HepG2 (cell line): ENCODE measurements around the gene TMEM255B. TPM values are rescaled to one million over a fixed set of nuclear protein-coding genes. Genes with fewer than 3 reads are reported as not detected.

ENCODE experiments used
- ARID2 ChIP-seq: sonication (generic); formaldehyde crosslinking; IDR thresholded peaks from 2 replicates; pipeline ENCODE4 v1.8.1; 2022; ENCODE audit warnings: mild to moderate bottlenecking, missing genetic modification reagents, borderline replicate concordance
- ATF1 ChIP-seq: IDR thresholded peaks from 2 replicates; pipeline ENCODE4 v1.6.1; 2016; ENCODE audit warnings: mild to moderate bottlenecking, control low read depth
- FOSL2 ChIP-seq: sonication (generic); formaldehyde crosslinking; IDR thresholded peaks from 2 replicates; pipeline ENCODE4 v1.4.0; 2020; ENCODE audit warnings: missing genetic modification reagents
- HHEX ChIP-seq: IDR thresholded peaks from 2 replicates; pipeline ENCODE4 v1.6.1; 2016; ENCODE audit warnings: control low read depth
- HNRNPLL ChIP-seq: fragments of 200-400 bp; formaldehyde crosslinking; IDR thresholded peaks from 2 replicates; pipeline ENCODE4 v1.6.1; 2017; ENCODE audit warnings: mild to moderate bottlenecking, low read depth, low read length; ENCODE audit not compliant: poor library complexity, severe bottlenecking
- PHF8 ChIP-seq: sonication (generic); formaldehyde crosslinking; IDR thresholded peaks from 2 replicates; pipeline ENCODE4 v1.5.0; 2020; ENCODE audit warnings: missing genetic modification reagents
- POGK ChIP-seq: sonication (generic); formaldehyde crosslinking; conservative IDR thresholded peaks from 2 replicates; pipeline ENCODE4 v1.8.0; 2022; ENCODE audit warnings: mild to moderate bottlenecking, moderate library complexity, missing genetic modification reagents
- POLR2A ChIP-seq, 2 experiments: IDR thresholded peaks; 2 replicates each; pipeline ENCODE4 v1.6.1; 2011; ENCODE audit warnings: low read depth in 2 of 2, low read length in 2 of 2, mild to moderate bottlenecking in 1 of 2, moderate library complexity in 1 of 2; ENCODE audit not compliant: insufficient read depth in 1 of 2
- RBM39 ChIP-seq: fragments of 200-400 bp; formaldehyde crosslinking; IDR thresholded peaks from one replicate; pipeline ENCODE4 v1.6.1; 2018; ENCODE audit warnings: antibody characterized with exemption, mild to moderate bottlenecking, low read depth, low read length; ENCODE audit not compliant: poor library complexity, severe bottlenecking
- SMAD1 ChIP-seq: sonication (generic); formaldehyde crosslinking; IDR thresholded peaks from 2 replicates; pipeline ENCODE4 v1.4.0; 2020; ENCODE audit warnings: missing genetic modification reagents, low read depth, mild to moderate bottlenecking, borderline replicate concordance
- SNAPC2 ChIP-seq: sonication (generic); formaldehyde crosslinking; IDR thresholded peaks from 2 replicates; pipeline ENCODE4 v1.8.1; 2022; ENCODE audit warnings: mild to moderate bottlenecking, missing genetic modification reagents
- TAF15 ChIP-seq: fragments of 200-400 bp; formaldehyde crosslinking; IDR thresholded peaks from one replicate; pipeline ENCODE4 v1.6.1; 2018; ENCODE audit warnings: mild to moderate bottlenecking, low read depth, low read length; ENCODE audit not compliant: poor library complexity, severe bottlenecking
- TERF1 ChIP-seq: sonication (generic); formaldehyde crosslinking; IDR thresholded peaks from 2 replicates; pipeline ENCODE4 v1.8.0; 2022; ENCODE audit warnings: mild to moderate bottlenecking, missing genetic modification reagents, moderate library complexity
- THAP8 ChIP-seq: sonication (generic); formaldehyde crosslinking; IDR thresholded peaks from 2 replicates; pipeline ENCODE4 v1.5.1; 2020; ENCODE audit warnings: missing genetic modification reagents, mild to moderate bottlenecking, borderline replicate concordance
- UBTF ChIP-seq: sonication (generic); formaldehyde crosslinking; IDR thresholded peaks from 2 replicates; pipeline ENCODE4 v1.4.0; 2020; ENCODE audit warnings: mild to moderate bottlenecking, missing genetic modification reagents
- ZNF326 ChIP-seq: sonication (generic); formaldehyde crosslinking; IDR thresholded peaks from 2 replicates; pipeline ENCODE4 v1.4.0; 2020; ENCODE audit warnings: missing genetic modification reagents, borderline replicate concordance
- ZNF510 ChIP-seq: sonication (generic); formaldehyde crosslinking; IDR thresholded peaks from 2 replicates; pipeline ENCODE4 v1.4.0; 2020; ENCODE audit warnings: low read depth, mild to moderate bottlenecking, missing genetic modification reagents
- ZNF530 ChIP-seq: sonication (generic); formaldehyde crosslinking; IDR thresholded peaks from 2 replicates; pipeline ENCODE4 v1.5.0; 2020; ENCODE audit warnings: low read depth, mild to moderate bottlenecking, missing genetic modification reagents
- ZNF652 ChIP-seq: IDR thresholded peaks from 2 replicates; pipeline ENCODE4 v1.6.1; 2016; ENCODE audit warnings: low read depth, borderline replicate concordance
- ZNF670 ChIP-seq: sonication (generic); formaldehyde crosslinking; IDR thresholded peaks from 2 replicates; pipeline ENCODE4 v1.8.0; 2022; ENCODE audit warnings: mild to moderate bottlenecking, missing genetic modification reagents, borderline replicate concordance
- ZNF704 ChIP-seq: sonication (generic); formaldehyde crosslinking; IDR thresholded peaks from 2 replicates; pipeline ENCODE4 v1.8.1; 2023; ENCODE audit warnings: mild to moderate bottlenecking, inconsistent platforms, moderate library complexity, missing genetic modification reagents, borderline replicate concordance
- ZNF772 ChIP-seq: sonication (generic); formaldehyde crosslinking; IDR thresholded peaks from 2 replicates; pipeline ENCODE4 v1.5.0; 2020; ENCODE audit warnings: mild to moderate bottlenecking, missing genetic modification reagents
- ZNF792 ChIP-seq: IDR thresholded peaks from 2 replicates; pipeline ENCODE4 v1.6.1; 2016
- ZNF816 ChIP-seq: sonication (generic); formaldehyde crosslinking; IDR thresholded peaks from 2 replicates; pipeline ENCODE4 v1.8.0; 2022; ENCODE audit warnings: missing genetic modification reagents, mild to moderate bottlenecking, borderline replicate concordance
- polyA plus RNA-seq, 8 experiments: library from polyadenylated mRNA; depleted of rRNA in 3 of 8; stranded (reverse) in 7 of 8; unstranded in 1 of 8; fragments of >200 nt; fragmentation: Illumina TruSeq in 4 of 8; extraction: Trizol in 4 of 8; gene quantifications; 2 replicates each; pipeline versions ENCODE4 v1.2.1 to v1.2.3, GENCODE V29; 2011 to 2016; ENCODE audit warnings: low read depth in 4 of 8, missing spikeins in 1 of 8, mixed read lengths in 1 of 8; ENCODE audit not compliant: insufficient read depth in 1 of 8
- total RNA-seq, 5 experiments: library from RNA; depleted of rRNA; stranded (reverse); fragments of >200 nt; fragmentation: Illumina TruSeq; extraction: Trizol; gene quantifications; 2 replicates each; pipeline ENCODE4 v1.2.3, GENCODE V29; 2016; ENCODE audit warnings: low read depth in 1 of 5

The TMEM255B gene
- total and polyA plus RNA-seq, 2 of the 13 experiments (the other 11 are each of a cell fraction or from before 2014, with no cell fraction given) = not detected

- TF ChIP-seq THAP8 (CRISPR knock-in tag) (no peak), ZNF704 (CRISPR knock-in tag) (no peak), TERF1 (CRISPR knock-in tag) (no peak), ZNF772 (CRISPR knock-in tag) (no peak), ZNF652 (CRISPR knock-in tag) (no peak), UBTF (CRISPR knock-in tag) (peak; percentile 50; the same call in 1 of the 2 replicates), SNAPC2 (CRISPR knock-in tag) (no peak), TAF15 (no peak), ZNF792 (CRISPR knock-in tag) (0 out of 2 replicates have a peak, but pooled peaks have one; percentile 20), ZNF326 (no peak), POLR2A (IDR thresholded peaks at IDR 0.05; ENCODE audit: insufficient read depth in 1 of 2, low read depth in 2 of 2, low read length in 2 of 2) (peak in 1 of 2 experiments; percentile 61; a peak in 1 of 4 replicates), ZNF510 (no peak), ARID2 (CRISPR knock-in tag) (no peak), ATF1 (CRISPR knock-in tag) (no peak), PHF8 (CRISPR knock-in tag) (no peak), HHEX (CRISPR knock-in tag) (no peak), ZNF530 (CRISPR knock-in tag) (no peak), RBM39 (peak; percentile 54), POGK (0 out of 2 replicates have a peak, but pooled peaks have one; percentile 23), ZNF816 (CRISPR knock-in tag) (no peak), ZNF670 (no peak), HNRNPLL (no peak), FOSL2 (CRISPR knock-in tag) (no peak; the same call in 1 of the 2 replicates), SMAD1 (CRISPR knock-in tag) (peak; percentile 55; the same call in 1 of the 2 replicates)
Observed at GRCh38 chr13:113742000-113742441, 17.0 kb upstream of the TMEM255B start (continued).
